HepG2 (cell line): ENCODE data around the gene MYOZ3. TPM values are rescaled to one million over a fixed set of nuclear protein-coding genes. Genes with fewer than 3 reads are reported as not detected.

ENCODE experiments used
- ATAC-seq: fragments of 200-7000 bp; cut with Tn5 transposase; 3 replicates; pipeline ENCODE4 v1.9.1; 2020; ENCODE audit warnings: mild to moderate bottlenecking, moderate library complexity
- BruUV-seq: library from RNA; stranded (reverse); fragments of 400-500 nt; replicated peaks from 2 replicates; lab custom pipeline; 2021; lab: Mats Ljungman, UMichigan
- CTCF ChIA-PET: fragments of 300-600 bp; formaldehyde crosslinking; extraction: SDS; loops from one replicate; lab custom pipeline; 2021; ENCODE audit warnings: low total read pairs, inconsistent platforms, low intra/inter-chr PET ratio; lab: Yijun Ruan, JAX
- POLR2A ChIA-PET: fragments of 350-600 bp; sonication (Branson Sonifier 250); formaldehyde crosslinking; loops from one replicate; lab custom pipeline; 2020; ENCODE audit warnings: antibody characterized with exemption, inconsistent platforms; lab: Yijun Ruan, JAX
- DNase-seq: peaks from one replicate; pipeline ENCODE4 v3.0.0-alpha.2; 2015; ENCODE audit warnings: low spot score
- FAIRE-seq: peaks from 3 replicates; lab custom pipeline; 2011; peaks lifted over from hg19 to GRCh38; lab: Jason Lieb, UNC
- H2AFZ ChIP-seq: one replicate; pipeline ENCODE4 v1.6.1; 2011; ENCODE audit warnings: low read length, inconsistent platforms
- H3K27ac ChIP-seq: fragments of 300-600 bp; 3 replicates; pipeline ENCODE4 v1.8.0; 2011; ENCODE audit warnings: mixed run types, mild to moderate bottlenecking, mixed read lengths, low read length, inconsistent platforms; ENCODE audit not compliant: insufficient read depth; ENCODE audit errors: extremely low read length
- H3K27me3 ChIP-seq, 2 experiments: fragments of 200-600 bp in 1 of 2; 2 replicates in 1 of 2; 3 replicates in 1 of 2; pipeline versions ENCODE4 v1.6.0 to v1.8.0; 2011; ENCODE audit warnings: low read length in 2 of 2, mild to moderate bottlenecking in 2 of 2, moderate library complexity in 2 of 2, inconsistent platforms in 1 of 2; ENCODE audit not compliant: insufficient read depth in 2 of 2, control insufficient read depth in 1 of 2
- H3K36me3 ChIP-seq, 2 experiments: fragments of 200-600 bp in 1 of 2; replicated peaks in 1 of 2; 2 replicates in 1 of 2; 3 replicates in 1 of 2; pipeline versions ENCODE4 v1.5.1 to v1.8.0; 2011; ENCODE audit warnings: low read length in 2 of 2, inconsistent platforms in 1 of 2; ENCODE audit not compliant: insufficient read depth in 2 of 2, control insufficient read depth in 1 of 2
- H3K4me1 ChIP-seq: 2 replicates; pipeline ENCODE4 v1.5.1; 2012; ENCODE audit warnings: low read length, inconsistent platforms; ENCODE audit not compliant: insufficient read depth
- H3K4me2 ChIP-seq: 2 replicates; pipeline ENCODE4 v1.6.0; 2011; ENCODE audit warnings: low read depth, low read length, inconsistent platforms
- H3K4me3 ChIP-seq, 3 experiments: fragments of 200-600 bp in 1 of 3; sonication (generic), shearing (Covaris generic) in 1 of 3; replicated peaks in 1 of 3; 2 replicates each; pipeline ENCODE4 v1.5.1; 2011 to 2016; ENCODE audit warnings: low read length in 3 of 3, inconsistent platforms in 2 of 3, low read depth in 2 of 3, mild to moderate bottlenecking in 2 of 3, control low read depth in 1 of 3, mixed read lengths in 1 of 3; ENCODE audit not compliant: insufficient read depth in 1 of 3
- H3K79me2 ChIP-seq: one replicate; pipeline ENCODE4 v1.6.1; 2011; ENCODE audit warnings: low read length, inconsistent platforms; ENCODE audit not compliant: insufficient read depth
- H3K9ac ChIP-seq: 2 replicates; pipeline ENCODE4 v1.6.0; 2011; ENCODE audit warnings: mild to moderate bottlenecking, low read depth, low read length, inconsistent platforms; ENCODE audit not compliant: insufficient read depth
- H3K9me3 ChIP-seq: 2 replicates; pipeline ENCODE4 v1.5.1; 2012; ENCODE audit warnings: mild to moderate bottlenecking, low read length
- H4K20me1 ChIP-seq: 2 replicates; pipeline ENCODE4 v1.6.0; 2011; ENCODE audit warnings: inconsistent platforms, mild to moderate bottlenecking, low read length, moderate library complexity; ENCODE audit not compliant: insufficient read depth
- CBX5 ChIP-seq: sonication (generic); formaldehyde crosslinking; IDR thresholded peaks from 2 replicates; pipeline ENCODE4 v1.4.0; 2020; ENCODE audit warnings: missing genetic modification reagents, borderline replicate concordance
- CENPX ChIP-seq: sonication (generic); formaldehyde crosslinking; IDR thresholded peaks from 2 replicates; pipeline ENCODE4 v1.9.0; 2021; ENCODE audit warnings: mild to moderate bottlenecking, missing genetic modification reagents, moderate library complexity
- GTF2F1 ChIP-seq: fragments of 150-350 bp; IDR thresholded peaks from 2 replicates; pipeline ENCODE4 v1.6.1; 2014; ENCODE audit warnings: low read length
- IRF2 ChIP-seq: IDR thresholded peaks from 2 replicates; pipeline ENCODE4 v1.6.1; 2018; ENCODE audit warnings: missing genetic modification reagents, missing compliant biosample characterization
- MAZ ChIP-seq, 2 experiments: sonication (generic) in 1 of 2; formaldehyde crosslinking in 1 of 2; IDR thresholded peaks; 2 replicates each; pipeline versions ENCODE4 v1.5.0 to v1.6.1; 2012 to 2020; ENCODE audit warnings: low read depth in 2 of 2, mild to moderate bottlenecking in 2 of 2, borderline replicate concordance in 1 of 2, improper control_type of control experiment in 1 of 2, low read length in 1 of 2, missing genetic modification reagents in 1 of 2, moderate library complexity in 1 of 2
- MXD4 ChIP-seq: IDR thresholded peaks from 2 replicates; pipeline ENCODE4 v1.6.1; 2016; ENCODE audit warnings: mild to moderate bottlenecking, missing biosample characterization, missing genetic modification reagents
- MYC ChIP-seq: sonication (generic); formaldehyde crosslinking; IDR thresholded peaks from 2 replicates; pipeline ENCODE4 v1.9.0; 2021; ENCODE audit warnings: missing genetic modification reagents, borderline replicate concordance
- PHF5A ChIP-seq: IDR thresholded peaks from one replicate; pipeline ENCODE4 v1.6.1; 2018; ENCODE audit warnings: low read depth, missing genetic modification reagents; ENCODE audit not compliant: unreplicated experiment
- RAD51 ChIP-seq: fragments of 450-650 bp; IDR thresholded peaks from 2 replicates; pipeline ENCODE4 v1.6.1; 2016; ENCODE audit warnings: borderline replicate concordance
- REPIN1 ChIP-seq: sonication (generic); formaldehyde crosslinking; IDR thresholded peaks from 2 replicates; pipeline ENCODE4 v1.8.0; 2022; ENCODE audit warnings: missing genetic modification reagents, low read depth, mild to moderate bottlenecking, borderline replicate concordance
- TBP ChIP-seq: sonication (generic); formaldehyde crosslinking; IDR thresholded peaks from 2 replicates; pipeline ENCODE4 v1.5.0; 2020; ENCODE audit warnings: missing genetic modification reagents
- YEATS2 ChIP-seq: sonication (generic); formaldehyde crosslinking; IDR thresholded peaks from 2 replicates; pipeline ENCODE4 v1.4.0; 2020; ENCODE audit warnings: missing genetic modification reagents, borderline replicate concordance
- ZNF18 ChIP-seq: sonication (generic); formaldehyde crosslinking; IDR thresholded peaks from 2 replicates; pipeline ENCODE4 v1.8.0; 2022; ENCODE audit warnings: mild to moderate bottlenecking, missing genetic modification reagents; ENCODE audit not compliant: insufficient replicate concordance
- ZNF205 ChIP-seq: IDR thresholded peaks from 2 replicates; pipeline ENCODE4 v1.6.1; 2018; ENCODE audit warnings: missing biosample characterization, missing genetic modification reagents
- ZNF775 ChIP-seq: sonication (generic); formaldehyde crosslinking; IDR thresholded peaks from 2 replicates; pipeline ENCODE4 v1.4.0; 2020; ENCODE audit warnings: missing genetic modification reagents, mild to moderate bottlenecking, moderate library complexity, borderline replicate concordance
- WGBS: methylation state at CpG from one replicate; pipeline ENCODE4 v1.1.6; 2017; ENCODE audit warnings: low lambda C conversion rate; 5-methylcytosine and 5-hydroxymethylcytosine counted together
- in situ Hi-C: cut with HindIII; loops from 2 replicates; pipeline ENCODE4 v1.10.0; 2017; ENCODE audit warnings: low pct_unique_long_range_greater_than_20kb; ENCODE audit not compliant: extremely low pct_ligation_motif_present
- intact Hi-C: fragments of 100-400 bp; cut with micrococcal nuclease; formaldehyde crosslinking; loops from one replicate; pipeline ENCODE4 v1.10.0; 2022; ENCODE audit not compliant: unreplicated experiment
- polyA plus RNA-seq, 8 experiments: library from polyadenylated mRNA; depleted of rRNA in 3 of 8; stranded (reverse) in 7 of 8; unstranded in 1 of 8; fragments of >200 nt; fragmentation: Illumina TruSeq in 4 of 8; extraction: Trizol in 4 of 8; gene quantifications; 2 replicates each; pipeline versions ENCODE4 v1.2.1 to v1.2.3, GENCODE V29; 2011 to 2016; ENCODE audit warnings: low read depth in 4 of 8, missing spikeins in 1 of 8, mixed read lengths in 1 of 8; ENCODE audit not compliant: insufficient read depth in 1 of 8
- total RNA-seq, 5 experiments: library from RNA; depleted of rRNA; stranded (reverse); fragments of >200 nt; fragmentation: Illumina TruSeq; extraction: Trizol; gene quantifications; 2 replicates each; pipeline ENCODE4 v1.2.3, GENCODE V29; 2016; ENCODE audit warnings: low read depth in 1 of 5

The MYOZ3 gene
- total and polyA plus RNA-seq, 2 of the 13 experiments (the other 11 are each of a cell fraction or from before 2014, with no cell fraction given) = 0.05 TPM; not detected in 1

DNA sequence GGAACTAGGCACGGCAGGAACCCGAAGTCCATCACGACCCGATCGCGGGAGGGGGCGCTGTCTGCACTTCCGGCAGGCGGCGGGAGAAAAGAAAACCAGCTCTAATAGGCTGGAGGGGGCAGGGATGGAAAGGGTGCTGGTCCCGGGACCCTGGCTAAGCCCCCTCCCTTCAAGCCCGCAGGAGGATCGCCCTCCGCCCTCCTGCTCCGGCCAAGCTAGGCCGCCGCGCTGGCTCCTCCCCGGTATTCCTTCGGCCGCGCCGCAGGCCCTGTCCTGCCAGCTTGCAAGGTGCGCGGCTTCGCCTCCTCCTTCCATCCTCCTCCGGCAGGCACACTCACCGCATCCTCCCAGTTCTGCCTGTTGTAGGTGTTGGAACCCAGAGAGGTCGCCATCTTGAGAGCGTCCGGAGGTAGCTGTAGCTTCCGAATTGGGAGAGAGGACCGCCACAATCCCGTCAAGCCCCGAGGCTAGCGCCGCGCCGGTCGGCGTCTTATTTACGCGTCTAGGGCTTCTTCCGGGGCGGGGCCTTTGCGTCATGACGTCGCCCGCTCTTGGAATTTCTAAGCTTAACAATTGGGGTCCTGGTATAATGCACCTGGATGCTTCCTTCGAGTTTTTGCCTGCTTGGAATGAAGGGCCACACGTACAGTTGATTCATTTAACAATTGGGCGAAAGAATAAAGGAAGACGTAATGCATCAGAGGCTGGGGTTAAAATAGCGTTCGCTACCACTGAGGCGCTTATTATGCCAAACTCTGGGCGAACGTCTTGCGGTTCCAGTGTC lies 39.7 kb downstream of the MYOZ3 start, which contains the start of gene RBM22 (continued):
- TF ChIP-seq MAZ (IDR thresholded peaks at IDR 0.05; ENCODE audit: borderline replicate concordance, low read depth, low read length) (no peak), MAZ (CRISPR knock-in tag; IDR thresholded peaks at IDR 0.05; ENCODE audit: low read depth) (no peak), IRF2 (CRISPR knock-in tag) (peak; percentile 58; the same call in 1 of the 2 replicates), CENPX (CRISPR knock-in tag) (no peak), YEATS2 (peak; percentile 94), GTF2F1 (no peak), RAD51 (no peak), ZNF18 (peak; percentile 62), MYC (CRISPR knock-in tag) (peak; percentile 57; the same call in 1 of the 2 replicates), REPIN1 (peak; percentile 75), CBX5 (CRISPR knock-in tag) (no peak; the same call in 1 of the 2 replicates)

DNA sequence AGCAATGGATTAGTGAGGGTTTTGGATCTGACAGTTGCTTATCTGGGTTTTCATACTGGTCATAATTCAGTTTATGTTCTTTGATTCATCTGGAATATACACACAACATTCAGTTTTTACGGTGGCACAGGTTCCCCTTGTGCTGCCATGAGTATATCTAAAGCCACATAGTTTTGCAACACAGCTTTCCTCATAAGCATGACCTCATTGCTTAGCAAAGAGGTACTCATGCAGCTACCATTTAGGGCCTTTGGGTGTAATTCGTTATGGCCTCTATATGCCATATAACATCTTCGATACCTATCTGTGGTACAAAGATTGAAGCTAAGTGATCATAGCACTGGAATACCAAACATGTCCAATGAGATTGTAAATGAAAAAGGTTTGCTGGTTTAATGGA lies 42.7 kb downstream of the MYOZ3 start:
- BruUV-seq = no TSS peak
- H3K4me2 ChIP-seq = no peak overlapping the region

More for the DNA sequence above, 42.7 kb downstream of the MYOZ3 start:
- ChIA-PET CTCF (no interaction called here), POLR2A (no interaction called here)
- ATAC-seq (no peak), FAIRE-seq (no peak), DNase-seq (no peak)
- H3K27me3 ChIP-seq = no peaks in the 10 kb centered on the region; a peak in 1 of 5 replicates
- H3K36me3 ChIP-seq = peaks cover 0 to 2% of the 10 kb centered on the region in 2 experiments; a peak in 1 of 5 replicates
- no peak overlapping the region for H3K4me3 ChIP-seq
- no peaks in the 10 kb centered on the region for H4K20me1 ChIP-seq
- H3K9ac ChIP-seq = no peak overlapping the region
- H3K27ac ChIP-seq = no peak overlapping the region
- peaks cover 22% of the 10 kb centered on the region for H3K79me2 ChIP-seq
- in situ Hi-C loops = no loop called here
- WGBS = 75% methylated on average over 3 of the region's 3 CpGs
- intact Hi-C loops = no loop called here
- H2AFZ ChIP-seq = no peak overlapping the region
- no peaks in the 10 kb centered on the region for H3K9me3 ChIP-seq
- TF ChIP-seq ZNF775 (CRISPR knock-in tag) (no peak), TBP (no peak), PHF5A (CRISPR knock-in tag) (no peak), ZNF205 (CRISPR knock-in tag) (no peak), MXD4 (no peak), YEATS2 (no peak)
- H3K4me1 ChIP-seq = peaks cover 21% of the 10 kb centered on the region
